WTC11 (cell line): ENCODE measurements around the gene TMEM238. TPM values are rescaled to one million over a fixed set of nuclear protein-coding genes. Genes with fewer than 3 reads are reported as not detected.

Source experiments
- ATAC-seq: fragments of 200-7000 bp; cut with Tn5 transposase; 2 replicates; pipeline ENCODE4 v1.10.0; 2021; ENCODE audit warnings: mild to moderate bottlenecking, moderate library complexity
- CTCF ChIA-PET: fragments of 300-600 bp; sonication (Branson Sonifier 250); formaldehyde crosslinking; loops from one replicate; lab custom pipeline; 2021; ENCODE audit warnings: antibody characterized with exemption; lab: Charles Lee
- POLR2A ChIA-PET: fragments of 350-600 bp; sonication (Branson Sonifier 250); formaldehyde crosslinking; loops from one replicate; lab custom pipeline; 2021; ENCODE audit warnings: antibody characterized with exemption; lab: Charles Lee
- DNase-seq: peaks from one replicate; pipeline ENCODE4 v3.0.0; 2021; ENCODE audit warnings: low spot score
- H3K27ac Mint-ChIP-seq: 2 replicates; pipeline ENCODE4 v1.8.0; 2021; ENCODE audit warnings: mixed read lengths
- H3K27me3 Mint-ChIP-seq: 2 replicates; pipeline ENCODE4 v1.8.0; 2021; ENCODE audit warnings: low read depth, mild to moderate bottlenecking, moderate library complexity, mixed read lengths
- H3K36me3 Mint-ChIP-seq: 2 replicates; pipeline ENCODE4 v1.8.0; 2021; ENCODE audit warnings: mixed read lengths
- H3K4me1 Mint-ChIP-seq: 2 replicates; pipeline ENCODE4 v1.8.0; 2022; ENCODE audit warnings: mixed read lengths
- H3K4me3 Mint-ChIP-seq: 2 replicates; pipeline ENCODE4 v1.8.0; 2021; ENCODE audit warnings: mild to moderate bottlenecking, moderate library complexity, mixed read lengths
- H3K9me3 Mint-ChIP-seq: 2 replicates; pipeline ENCODE4 v1.8.0; 2021; ENCODE audit warnings: mixed read lengths
- AR ChIP-seq: fragments of 250-450 bp; sonication (Bioruptor Pico); IDR thresholded peaks from 2 replicates; pipeline ENCODE4 v1.9.0; 2021; ENCODE audit warnings: mild to moderate bottlenecking
- ARID4B ChIP-seq: sonication (generic); formaldehyde crosslinking; IDR thresholded peaks from 2 replicates; pipeline ENCODE4 v1.8.0; 2023; ENCODE audit warnings: missing genetic modification reagents, mild to moderate bottlenecking, borderline replicate concordance
- ATF3 ChIP-seq: sonication (generic); formaldehyde crosslinking; conservative IDR thresholded peaks from 2 replicates; pipeline ENCODE4 v1.8.1; 2022; ENCODE audit warnings: mild to moderate bottlenecking, missing genetic modification reagents
- CREM ChIP-seq: sonication (generic); formaldehyde crosslinking; IDR thresholded peaks from 2 replicates; pipeline ENCODE4 v1.8.1; 2022; ENCODE audit warnings: mild to moderate bottlenecking, missing genetic modification reagents, moderate library complexity
- E2F5 ChIP-seq: sonication (generic); formaldehyde crosslinking; IDR thresholded peaks from 2 replicates; pipeline ENCODE4 v1.8.1; 2022; ENCODE audit warnings: mild to moderate bottlenecking, moderate library complexity, missing genetic modification reagents
- ETV6 ChIP-seq: sonication (generic); formaldehyde crosslinking; IDR thresholded peaks from 2 replicates; pipeline ENCODE4 v1.8.1; 2022; ENCODE audit warnings: mild to moderate bottlenecking, missing genetic modification reagents
- FOXP4 ChIP-seq: sonication (generic); formaldehyde crosslinking; IDR thresholded peaks from 2 replicates; pipeline ENCODE4 v1.8.0; 2022; ENCODE audit warnings: mild to moderate bottlenecking, missing genetic modification reagents
- GABPB1 ChIP-seq: sonication (generic); formaldehyde crosslinking; IDR thresholded peaks from 2 replicates; pipeline ENCODE4 v1.8.1; 2023; ENCODE audit warnings: mild to moderate bottlenecking, missing genetic modification reagents
- NFE2L1 ChIP-seq: sonication (generic); formaldehyde crosslinking; IDR thresholded peaks from 2 replicates; pipeline ENCODE4 v1.8.1; 2023; ENCODE audit warnings: missing genetic modification reagents
- NFYB ChIP-seq: sonication (generic); formaldehyde crosslinking; conservative IDR thresholded peaks from 2 replicates; pipeline ENCODE4 v1.8.0; 2022; ENCODE audit warnings: low read depth, missing genetic modification reagents
- NR2C2 ChIP-seq: sonication (generic); formaldehyde crosslinking; IDR thresholded peaks from 2 replicates; pipeline ENCODE4 v1.8.0; 2022; ENCODE audit warnings: mild to moderate bottlenecking, missing genetic modification reagents
- NR3C1 ChIP-seq: sonication (generic); formaldehyde crosslinking; conservative IDR thresholded peaks from 2 replicates; pipeline ENCODE4 v1.8.1; 2023; ENCODE audit warnings: low read depth, mild to moderate bottlenecking, missing genetic modification reagents
- OVOL2 ChIP-seq: fragments of 250-450 bp; sonication (Bioruptor Pico); IDR thresholded peaks from 2 replicates; pipeline ENCODE4 v1.9.0; 2021; ENCODE audit warnings: mild to moderate bottlenecking, borderline replicate concordance
- PRRX2 ChIP-seq: fragments of 250-450 bp; sonication (Bioruptor Pico); IDR thresholded peaks from 2 replicates; pipeline ENCODE4 v1.8.0; 2021; ENCODE audit warnings: mild to moderate bottlenecking
- RELA ChIP-seq: sonication (generic); formaldehyde crosslinking; IDR thresholded peaks from 2 replicates; pipeline ENCODE4 v1.8.1; 2022; ENCODE audit warnings: missing genetic modification reagents, mild to moderate bottlenecking, borderline replicate concordance
- RORB ChIP-seq: fragments of 250-450 bp; sonication (Bioruptor Pico); IDR thresholded peaks from 2 replicates; pipeline ENCODE4 v1.9.0; 2021; ENCODE audit warnings: mild to moderate bottlenecking
- SMAD3 ChIP-seq: sonication (generic); formaldehyde crosslinking; IDR thresholded peaks from 2 replicates; pipeline ENCODE4 v1.8.0; 2022; ENCODE audit warnings: missing genetic modification reagents, mild to moderate bottlenecking, borderline replicate concordance
- SP1 ChIP-seq: sonication (generic); formaldehyde crosslinking; conservative IDR thresholded peaks from 2 replicates; pipeline ENCODE4 v1.8.1; 2022; ENCODE audit warnings: missing genetic modification reagents
- STAT6 ChIP-seq: sonication (generic); formaldehyde crosslinking; conservative IDR thresholded peaks from 2 replicates; pipeline ENCODE4 v1.8.1; 2023; ENCODE audit warnings: mild to moderate bottlenecking, low read depth, missing genetic modification reagents, moderate library complexity
- TCF7 ChIP-seq: sonication (generic); formaldehyde crosslinking; IDR thresholded peaks from 2 replicates; pipeline ENCODE4 v1.8.0; 2022; ENCODE audit warnings: mild to moderate bottlenecking, low read depth, missing genetic modification reagents, moderate library complexity
- ZMAT4 ChIP-seq: fragments of 250-450 bp; sonication (Bioruptor Pico); IDR thresholded peaks from 2 replicates; pipeline ENCODE4 v1.9.0; 2021; ENCODE audit warnings: mild to moderate bottlenecking
- ZNF232 ChIP-seq: sonication (generic); formaldehyde crosslinking; IDR thresholded peaks from 2 replicates; pipeline ENCODE4 v1.8.0; 2022; ENCODE audit warnings: mild to moderate bottlenecking, missing genetic modification reagents
- ZNF263 ChIP-seq: sonication (generic); formaldehyde crosslinking; IDR thresholded peaks from 2 replicates; pipeline ENCODE4 v1.8.1; 2022; ENCODE audit warnings: low read depth, mild to moderate bottlenecking, moderate library complexity, missing genetic modification reagents
- ZNF671 ChIP-seq: fragments of 250-450 bp; sonication (Bioruptor Pico); IDR thresholded peaks from 2 replicates; pipeline ENCODE4 v1.8.0; 2021; ENCODE audit warnings: mild to moderate bottlenecking
- total RNA-seq: library from RNA; stranded (reverse); gene quantifications from 3 replicates; pipeline ENCODE4 v1.2.3, GENCODE V29; 2021

TMEM238 gene
- total RNA-seq, 1 experiment from 2014 or later = 8.3 TPM

GRCh38 chr19:55432241-55432959, 48.3 kb upstream of the TMEM238 start (continued):
- TF ChIP-seq TCF7 (CRISPR knock-in tag) (no peak), RORB (CRISPR knock-in tag) (no peak), ZNF671 (no peak), OVOL2 (CRISPR knock-in tag) (no peak), ARID4B (CRISPR knock-in tag) (no peak), ZMAT4 (CRISPR knock-in tag) (no peak), NFYB (CRISPR knock-in tag) (no peak)

GRCh38 chr19:55431183-55431582, 47.1 kb upstream of the TMEM238 start:
- DNase-seq = no peak
- Mint-ChIP-seq H3K4me1 (0 out of 2 replicates have a peak, but pooled peaks cover 5% of the 10 kb centered on the region), H3K27me3 (peaks cover 33% of the 10 kb centered on the region), H3K36me3 (no peaks in the 10 kb centered on the region; the same call in 1 of the 2 replicates), H3K4me3 (no peak overlapping the region), H3K27ac (no peak overlapping the region), H3K9me3 (peaks cover 22% of the 10 kb centered on the region)
- ChIA-PET POLR2A (no interaction called here), CTCF (interaction anchor here (0.5 kb wide), 1 partner anchor 17 kb away, joined by 3 read pairs; no protein-coding TSS in a partner anchor)
- ATAC-seq = no peak
- TF ChIP-seq SMAD3 (CRISPR knock-in tag) = no peak
- no peak for TF ChIP-seq CREM
- no peak for TF ChIP-seq GABPB1 (CRISPR knock-in tag)
- TF ChIP-seq AR = no peak
- TF ChIP-seq FOXP4 (CRISPR knock-in tag) = no peak
- no peak for TF ChIP-seq STAT6 (CRISPR knock-in tag)
- no peak for TF ChIP-seq ZNF232
- TF ChIP-seq NR3C1 (CRISPR knock-in tag) = no peak
- no peak for TF ChIP-seq SP1 (CRISPR knock-in tag)
- no peak for TF ChIP-seq ETV6 (CRISPR knock-in tag)
- TF ChIP-seq PRRX2 (CRISPR knock-in tag) = no peak
- TF ChIP-seq NFE2L1 (CRISPR knock-in tag) = no peak
- TF ChIP-seq E2F5 (CRISPR knock-in tag) = no peak
- TF ChIP-seq ZNF263 = no peak
- TF ChIP-seq RELA (CRISPR knock-in tag) = no peak
- no peak for TF ChIP-seq TCF7 (CRISPR knock-in tag)
- TF ChIP-seq ATF3 (CRISPR knock-in tag) = no peak
- TF ChIP-seq NR2C2 (CRISPR knock-in tag) = no peak
